ENCODE results near the gene CLP1.

The CLP1 gene

DNA sequence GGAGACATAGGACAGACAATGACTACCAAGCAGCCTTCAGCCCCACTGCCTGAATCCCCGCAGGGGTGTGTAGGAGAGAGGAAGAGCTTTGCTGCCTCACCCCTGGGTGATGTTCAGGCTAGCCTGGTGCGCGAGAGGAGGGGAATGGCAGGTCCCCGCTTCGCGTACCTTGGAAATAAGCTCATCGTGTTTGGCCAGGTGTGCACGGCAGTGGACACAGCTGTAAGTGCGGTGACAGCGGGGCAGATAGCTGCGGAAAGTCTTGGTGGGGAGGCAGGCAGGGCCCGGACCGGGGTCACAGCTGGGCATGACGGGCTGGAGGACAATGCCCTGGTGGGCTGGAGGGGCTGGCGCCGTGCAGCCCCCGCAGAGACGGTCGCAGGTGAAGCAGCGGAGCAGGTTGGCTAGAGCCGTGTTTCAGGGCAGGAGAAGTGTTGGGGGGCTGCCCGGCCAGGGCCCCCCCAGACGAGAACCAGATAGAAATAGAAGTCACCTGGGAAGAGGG, 10.7 kb upstream of the CLP1 start:
- no peaks in the 10 kb centered on the region for H3K9me3 ChIP-seq (replicated peaks in 1 of 2; ENCODE audit: control insufficient read depth in 2 of 2, insufficient read depth in 1 of 2, low read depth in 1 of 2, low read length in 2 of 2)
- H3K4me1 ChIP-seq (ENCODE audit: control insufficient read depth in 2 of 2, insufficient read depth in 1 of 2, low read depth in 1 of 2, low read length in 2 of 2), result peaks cover 52 to 65% of the 10 kb centered on the region in 2 donors
- no peak overlapping the region for H2BK5ac ChIP-seq (ENCODE audit: low read length)
- peak overlapping the region; percentile 61 for H3K9ac ChIP-seq (ENCODE audit: low read depth, low read length, poor library complexity)
- H3K18ac ChIP-seq (ENCODE audit: low read length), result peak overlapping the region; percentile 81
- H4K91ac ChIP-seq (ENCODE audit: low read depth, low read length, poor library complexity), result no peak overlapping the region
- H3K4ac ChIP-seq (ENCODE audit: low read length), result no peak overlapping the region
- H2AFZ ChIP-seq (ENCODE audit: low read length), result no peak overlapping the region
- H3K4me3 ChIP-seq (ENCODE audit: low read length in 2 of 2), result no peak overlapping the region
- H3K27me3 ChIP-seq (ENCODE audit: control insufficient read depth in 3 of 3, insufficient read depth in 3 of 3, low read depth in 1 of 3, low read length in 3 of 3), result no peaks in the 10 kb centered on the region
- H3K36me3 ChIP-seq (replicated peaks in 1 of 2; ENCODE audit: control insufficient read depth in 2 of 2, insufficient read depth in 2 of 2, low read length in 2 of 2), result peaks cover 7 to 48% of the 10 kb centered on the region in 2 donors
- H3K27ac ChIP-seq (replicated peaks; ENCODE audit: low read length), result peak overlapping the region; percentile 86
- no CpG with 5 or more reads among the region's 23 CpGs for WGBS, 2 donors (ENCODE audit: extremely low coverage in 2 of 2, insufficient read length in 2 of 2, insufficient replicate concordance in 1 of 2)
- no peak overlapping the region for H4K8ac ChIP-seq (ENCODE audit: low read depth, low read length)
- H2AK5ac ChIP-seq (ENCODE audit: low read depth, low read length), result peak overlapping the region; percentile 18
- peak overlapping the region; percentile 10 for H3K14ac ChIP-seq (ENCODE audit: low read length)
- no peak overlapping the region for H2BK15ac ChIP-seq (ENCODE audit: low read length)
- DNase-seq (ENCODE audit: low spot score), result no peak
- no peak overlapping the region for H2BK120ac ChIP-seq (ENCODE audit: low read depth, low read length)
- H3K23ac ChIP-seq (ENCODE audit: low read depth, low read length, poor library complexity), result peak overlapping the region; percentile 85
- peak overlapping the region; percentile 54 for H3K4me2 ChIP-seq (ENCODE audit: insufficient read depth, low read length, poor library complexity, severe bottlenecking)
- peaks cover 2% of the 10 kb centered on the region for H3K79me1 ChIP-seq (ENCODE audit: low read depth, low read length)
- H2BK12ac ChIP-seq (ENCODE audit: low read length), result no peak overlapping the region

DNA sequence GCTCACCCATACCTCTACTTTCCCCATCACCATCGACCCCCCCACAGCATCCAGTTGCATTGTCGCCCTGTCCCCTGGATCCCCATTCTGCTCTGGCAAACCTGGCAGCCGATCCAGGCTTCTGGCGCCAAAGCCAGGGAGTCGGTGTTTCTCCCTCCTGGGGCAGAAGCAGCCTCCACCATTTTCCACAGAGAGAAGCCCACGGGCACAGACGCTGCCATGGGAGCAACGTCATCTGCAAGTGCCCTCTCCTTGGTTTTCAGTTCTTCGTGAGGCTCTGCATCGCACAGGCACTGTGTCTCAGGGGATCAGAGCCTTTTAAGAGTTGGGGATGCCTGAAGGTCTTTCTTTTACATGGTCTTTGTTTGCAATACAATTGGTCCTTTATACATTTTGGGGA, 10.2 kb upstream of the CLP1 start:
- WGBS, 2 donors (ENCODE audit: extremely low coverage in 2 of 2, insufficient read length in 2 of 2, insufficient replicate concordance in 1 of 2), result no CpG with 5 or more reads among the region's 10 CpGs
- H4K8ac ChIP-seq (ENCODE audit: low read depth, low read length), result peak overlapping the region; percentile 29
- H2BK5ac ChIP-seq (ENCODE audit: low read length), result no peak overlapping the region
- H3K4me3 ChIP-seq (ENCODE audit: low read length in 2 of 2), result no peak overlapping the region
- no peak overlapping the region for H4K91ac ChIP-seq (ENCODE audit: low read depth, low read length, poor library complexity)
- no peaks in the 10 kb centered on the region for H3K27me3 ChIP-seq (ENCODE audit: control insufficient read depth in 3 of 3, insufficient read depth in 3 of 3, low read depth in 1 of 3, low read length in 3 of 3)
- H2BK12ac ChIP-seq (ENCODE audit: low read length), result no peak overlapping the region
- H3K4ac ChIP-seq (ENCODE audit: low read length), result no peak overlapping the region
- H3K23ac ChIP-seq (ENCODE audit: low read depth, low read length, poor library complexity), result peak overlapping the region; percentile 85
- peak overlapping the region; percentile 86 for H3K27ac ChIP-seq (replicated peaks; ENCODE audit: low read length)
- H3K14ac ChIP-seq (ENCODE audit: low read length), result peak overlapping the region; percentile 43
- peaks cover 6 to 43% of the 10 kb centered on the region in 2 donors for H3K36me3 ChIP-seq (replicated peaks in 1 of 2; ENCODE audit: control insufficient read depth in 2 of 2, insufficient read depth in 2 of 2, low read length in 2 of 2)
- H3K79me1 ChIP-seq (ENCODE audit: low read depth, low read length), result peaks cover 2% of the 10 kb centered on the region
- H3K9me3 ChIP-seq (replicated peaks in 1 of 2; ENCODE audit: control insufficient read depth in 2 of 2, insufficient read depth in 1 of 2, low read depth in 1 of 2, low read length in 2 of 2), result no peaks in the 10 kb centered on the region
- H2BK15ac ChIP-seq (ENCODE audit: low read length), result no peak overlapping the region
- no peak overlapping the region for H2AFZ ChIP-seq (ENCODE audit: low read length)
- no peak for DNase-seq (ENCODE audit: low spot score)
- H2AK5ac ChIP-seq (ENCODE audit: low read depth, low read length), result peak overlapping the region; percentile 18
- peak overlapping the region; percentile 54 for H3K4me2 ChIP-seq (ENCODE audit: insufficient read depth, low read length, poor library complexity, severe bottlenecking)
- H3K18ac ChIP-seq (ENCODE audit: low read length), result peak overlapping the region; percentile 76
- H3K4me1 ChIP-seq (ENCODE audit: control insufficient read depth in 2 of 2, insufficient read depth in 1 of 2, low read depth in 1 of 2, low read length in 2 of 2), result peaks cover 51 to 64% of the 10 kb centered on the region in 2 donors
- no peak overlapping the region for H2BK120ac ChIP-seq (ENCODE audit: low read depth, low read length)
- H3K9ac ChIP-seq (ENCODE audit: low read depth, low read length, poor library complexity), result peak overlapping the region; percentile 71

DNA sequence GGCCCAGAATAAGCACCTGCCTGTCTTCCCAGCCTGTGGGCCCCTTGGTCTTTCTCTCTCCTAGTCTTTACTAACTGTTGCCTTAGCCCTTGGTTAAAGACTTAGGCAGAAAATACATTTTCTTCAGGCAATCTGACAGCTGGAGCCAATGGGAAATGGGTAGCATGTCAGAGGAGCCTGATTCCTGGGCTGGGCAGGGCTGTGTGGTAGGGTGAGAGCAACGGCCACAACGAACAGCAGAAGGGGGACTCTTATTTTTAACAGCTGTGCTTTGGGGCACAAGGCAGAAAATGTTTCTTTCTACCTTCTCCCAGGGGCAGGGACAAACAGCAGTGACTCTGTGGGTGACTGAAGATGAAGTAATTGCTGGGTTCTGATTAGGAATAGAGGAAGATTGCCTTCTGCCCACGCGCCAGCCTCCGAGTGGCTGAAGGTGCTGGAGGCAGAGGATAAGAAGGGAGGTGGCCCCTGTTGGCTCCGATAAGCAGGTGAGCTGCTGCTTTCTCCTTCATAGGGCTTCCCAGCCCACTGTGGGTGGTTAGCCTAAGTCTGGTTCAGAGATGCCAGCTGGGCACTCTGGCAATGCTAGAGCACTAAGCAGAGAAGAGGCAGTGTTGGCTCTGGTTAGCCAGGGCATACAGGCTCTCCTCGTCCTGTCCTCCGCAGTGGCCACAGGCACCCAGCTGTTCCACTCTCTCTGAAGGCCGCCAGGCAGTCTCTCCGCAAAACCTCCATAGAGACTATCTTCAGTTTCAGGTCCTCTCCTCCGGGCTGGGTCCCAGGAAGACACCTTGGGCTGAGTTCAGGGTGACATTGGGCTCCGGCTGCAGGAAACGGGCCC, 9.4 kb upstream of the CLP1 start:
- peaks cover 49 to 66% of the 10 kb centered on the region in 2 donors for H3K4me1 ChIP-seq (ENCODE audit: control insufficient read depth in 2 of 2, insufficient read depth in 1 of 2, low read depth in 1 of 2, low read length in 2 of 2)

More for the DNA sequence above, 9.4 kb upstream of the CLP1 start:
- peak overlapping the region; percentile 86 for H3K27ac ChIP-seq (replicated peaks; ENCODE audit: low read length)
- no peak overlapping the region for H2BK12ac ChIP-seq (ENCODE audit: low read length)
- H3K14ac ChIP-seq (ENCODE audit: low read length), result no peak overlapping the region
- H2BK120ac ChIP-seq (ENCODE audit: low read depth, low read length), result no peak overlapping the region
- no peak overlapping the region for H4K91ac ChIP-seq (ENCODE audit: low read depth, low read length, poor library complexity)
- H3K4me3 ChIP-seq (ENCODE audit: low read length in 2 of 2), result peak overlapping the region in 1 of 2 donors; percentile 8
- no CpG with 5 or more reads among the region's 13 CpGs for WGBS, 2 donors (ENCODE audit: extremely low coverage in 2 of 2, insufficient read length in 2 of 2, insufficient replicate concordance in 1 of 2)
- no peak overlapping the region for H4K8ac ChIP-seq (ENCODE audit: low read depth, low read length)
- no peak overlapping the region for H3K4ac ChIP-seq (ENCODE audit: low read length)
- peak overlapping the region; percentile 58 for H3K23ac ChIP-seq (ENCODE audit: low read depth, low read length, poor library complexity)
- H3K79me1 ChIP-seq (ENCODE audit: low read depth, low read length), result peaks cover 2% of the 10 kb centered on the region
- no peaks in the 10 kb centered on the region for H3K27me3 ChIP-seq (ENCODE audit: control insufficient read depth in 3 of 3, insufficient read depth in 3 of 3, low read depth in 1 of 3, low read length in 3 of 3)
- no peak overlapping the region for H2AFZ ChIP-seq (ENCODE audit: low read length)
- H2AK5ac ChIP-seq (ENCODE audit: low read depth, low read length), result no peak overlapping the region
- H2BK15ac ChIP-seq (ENCODE audit: low read length), result no peak overlapping the region
- peak overlapping the region; percentile 7 for H2BK5ac ChIP-seq (ENCODE audit: low read length)
- H3K9ac ChIP-seq (ENCODE audit: low read depth, low read length, poor library complexity), result peak overlapping the region; percentile 72
- peak overlapping the region; percentile 49 for H3K18ac ChIP-seq (ENCODE audit: low read length)
- H3K4me2 ChIP-seq (ENCODE audit: insufficient read depth, low read length, poor library complexity, severe bottlenecking), result peak overlapping the region; percentile 61
- peaks cover 3 to 35% of the 10 kb centered on the region in 2 donors for H3K36me3 ChIP-seq (replicated peaks in 1 of 2; ENCODE audit: control insufficient read depth in 2 of 2, insufficient read depth in 2 of 2, low read length in 2 of 2)
- DNase-seq (ENCODE audit: low spot score), result no peak
- no peaks in the 10 kb centered on the region for H3K9me3 ChIP-seq (replicated peaks in 1 of 2; ENCODE audit: control insufficient read depth in 2 of 2, insufficient read depth in 1 of 2, low read depth in 1 of 2, low read length in 2 of 2)

All from neuronal stem cell (in vitro differentiated cells).